GM18861 (cell line): ENCODE data around the gene CLDN19.
"Not testable (repeated sequence)": the region's sequence is repeated elsewhere in the genome, so short reads cannot be mapped to it uniquely, and the experiment has no call there.

Experiments
- ATAC-seq: cut with Tn5 transposase; IDR thresholded peaks from one replicate; pipeline ENCODE4 v1.9.1; 2021; ENCODE audit not compliant: unreplicated experiment

The CLDN19 gene

GRCh38 chr1:42713293-42713692, 26.7 kb downstream of the CLDN19 start:
- no peak for ATAC-seq

GRCh38 chr1:42712808-42713207, 27.2 kb downstream of the CLDN19 start:
- not testable (repeated sequence) for ATAC-seq

GRCh38 chr1:42703888-42704464, 36.1 kb downstream of the CLDN19 start:
- no peak for ATAC-seq

GRCh38 chr1:42700006-42700405, 40.0 kb downstream of the CLDN19 start:
- no peak for ATAC-seq

- ATAC-seq: no peak
Measured at GRCh38 chr1:42698081-42698813, 41.8 kb downstream of the CLDN19 start.

GRCh38 chr1:42692911-42693310, 47.1 kb downstream of the CLDN19 start:
- no peak for ATAC-seq

- no peak for ATAC-seq
Measured at GRCh38 chr1:42692461-42692860, 47.6 kb downstream of the CLDN19 start.

- no peak for ATAC-seq
Measured at GRCh38 chr1:42691157-42691498, 48.9 kb downstream of the CLDN19 start.

GRCh38 chr1:42690477-42691156, 49.4 kb downstream of the CLDN19 start:
- ATAC-seq: no peak

GRCh38 chr1:42689912-42690311, 50.1 kb downstream of the CLDN19 start:
- no peak for ATAC-seq

GRCh38 chr1:42686418-42686817, 53.6 kb downstream of the CLDN19 start:
- ATAC-seq: no peak

- ATAC-seq: no peak
Measured at GRCh38 chr1:42684139-42684538, 55.9 kb downstream of the CLDN19 start.
